Activated CD8-positive, alpha-beta T cell treated with anti-CD3 and anti-CD28 coated beads for 36 hours (primary cell): Measurements from ENCODE around the gene GGT1. TPM values are rescaled to one million over a fixed set of nuclear protein-coding genes. Genes with fewer than 3 reads are reported as not detected.
"Not testable (repeated sequence)": the region's sequence is repeated elsewhere in the genome, so short reads cannot be mapped to it uniquely, and the experiment has no call there.

Source experiments
- ATAC-seq: fragments of 200-7000 bp; cut with Tn5 transposase; one replicate; pipeline ENCODE4 v1.10.0; 2021; ENCODE audit warnings: mild to moderate bottlenecking, moderate library complexity
- CTCF ChIA-PET: fragments of 350-600 bp; sonication (Branson Sonifier 250); formaldehyde crosslinking; loops from one replicate; lab custom pipeline; 2021; ENCODE audit warnings: antibody characterized with exemption; lab: Charles Lee
- POLR2A ChIA-PET: fragments of 350-600 bp; sonication (Branson Sonifier 250); formaldehyde crosslinking; loops from one replicate; lab custom pipeline; 2021; ENCODE audit warnings: antibody characterized with exemption; lab: Charles Lee
- DNase-seq: peaks from one replicate; pipeline ENCODE4 v3.0.0-alpha.2; 2020
- H3K27ac Mint-ChIP-seq: one replicate; pipeline ENCODE4 v1.8.0; 2021; ENCODE audit warnings: mild to moderate bottlenecking, mixed read lengths
- H3K27me3 Mint-ChIP-seq: one replicate; pipeline ENCODE4 v1.8.0; 2021; ENCODE audit warnings: mixed read lengths
- H3K36me3 Mint-ChIP-seq: one replicate; pipeline ENCODE4 v1.8.0; 2021; ENCODE audit warnings: low read depth, mixed read lengths
- H3K4me1 Mint-ChIP-seq: one replicate; pipeline ENCODE4 v1.8.0; 2021; ENCODE audit warnings: low read depth, mixed read lengths
- H3K4me3 Mint-ChIP-seq: one replicate; pipeline ENCODE4 v1.8.0; 2021; ENCODE audit warnings: mild to moderate bottlenecking, moderate library complexity, mixed read lengths
- H3K9me3 Mint-ChIP-seq: one replicate; pipeline ENCODE4 v1.8.0; 2021; ENCODE audit warnings: mixed read lengths
- CTCF ChIP-seq: fragments of 200-600 bp; IDR thresholded peaks from one replicate; pipeline ENCODE4 v1.8.0; 2022; ENCODE audit warnings: antibody characterized with exemption, mild to moderate bottlenecking
- intact Hi-C: fragments of 100-400 bp; cut with micrococcal nuclease; formaldehyde crosslinking; loops from one replicate; pipeline ENCODE4 v1.10.0; 2022
- total RNA-seq, 2 experiments: library from RNA; stranded (reverse); gene quantifications; one replicate each; pipeline ENCODE4 v1.2.3, GENCODE V29; 2021

The GGT1 gene
- total RNA-seq, 2 experiments from 2014 or later, result 15.6 to 17.8 TPM

DNA sequence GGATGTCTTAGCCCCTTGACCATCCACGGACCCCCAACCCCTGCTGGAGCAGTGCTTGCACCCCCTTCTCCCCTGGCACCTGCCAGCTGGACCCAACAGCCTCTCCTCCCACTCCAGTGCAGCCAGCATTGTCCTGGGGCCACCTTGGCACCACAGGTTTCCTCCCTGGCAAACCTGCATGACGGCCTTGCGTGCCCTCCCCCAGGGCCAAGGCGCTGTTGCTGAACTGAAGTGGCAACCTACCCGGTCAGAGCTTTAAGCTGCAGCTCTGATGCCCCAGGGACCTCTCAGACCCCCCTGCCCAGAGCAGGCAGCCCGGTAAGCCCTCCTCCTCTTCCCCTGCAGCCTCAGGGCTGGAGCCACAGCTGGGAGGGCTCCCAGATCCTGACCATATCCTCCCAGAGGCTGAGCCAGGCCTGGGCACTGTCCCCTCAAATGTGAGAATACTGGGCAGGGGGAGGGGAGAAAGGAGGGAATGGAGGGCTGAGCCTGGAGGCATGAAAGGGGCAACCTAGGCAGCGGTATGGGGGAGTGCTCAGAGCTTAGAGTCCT is 8.3 kb upstream of the GGT1 start:
- ChIA-PET CTCF (no interaction called here), POLR2A (interaction anchor here (0.7 kb wide), 1 partner anchor 582 kb away, joined by 3 read pairs; no protein-coding TSS in a partner anchor)
- H3K4me3 Mint-ChIP-seq, result no peak overlapping the region
- peaks cover 5% of the 10 kb centered on the region for H3K27me3 Mint-ChIP-seq
- no peak overlapping the region for H3K27ac Mint-ChIP-seq
- no peak for TF ChIP-seq CTCF
- intact Hi-C loops, result no loop called here
- no peak for ATAC-seq
- DNase-seq, result no peak
- H3K36me3 Mint-ChIP-seq, result no peaks in the 10 kb centered on the region
- no peaks in the 10 kb centered on the region for H3K9me3 Mint-ChIP-seq
- peaks cover 5% of the 10 kb centered on the region for H3K4me1 Mint-ChIP-seq

GRCh38 chr22:24595228-24595627 is 7.8 kb upstream of the GGT1 start:
- H3K4me3 Mint-ChIP-seq, result no peak overlapping the region
- intact Hi-C loops, result no loop called here
- ATAC-seq, result no peak
- CTCF ChIA-PET, result no interaction called here
- no peak for TF ChIP-seq CTCF
- peaks cover 5% of the 10 kb centered on the region for H3K4me1 Mint-ChIP-seq
- POLR2A ChIA-PET, result no interaction called here
- no peaks in the 10 kb centered on the region for H3K9me3 Mint-ChIP-seq
- peaks cover 5% of the 10 kb centered on the region for H3K27me3 Mint-ChIP-seq
- H3K27ac Mint-ChIP-seq, result no peak overlapping the region
- no peak for DNase-seq
- no peaks in the 10 kb centered on the region for H3K36me3 Mint-ChIP-seq

DNA sequence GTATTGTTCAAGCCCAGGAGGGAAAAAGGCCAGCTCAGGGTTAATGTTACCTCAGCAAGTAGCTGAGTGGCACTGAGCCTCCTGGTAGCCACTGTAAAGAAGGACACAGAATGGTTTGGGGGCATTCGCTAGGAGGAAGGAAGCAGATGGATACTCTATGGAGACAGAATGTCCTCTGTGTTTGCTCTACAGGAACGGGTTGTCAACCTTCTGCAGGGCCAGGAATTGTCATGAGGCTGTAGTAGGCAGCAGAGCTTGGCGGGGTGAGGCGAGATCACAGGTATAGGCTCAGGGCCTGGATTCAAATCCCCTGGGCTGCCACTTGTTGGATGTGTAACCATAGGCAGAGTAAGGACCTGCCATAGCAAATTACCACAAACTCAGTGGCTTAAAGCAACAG is 7.1 kb upstream of the GGT1 start:
- H3K4me1 Mint-ChIP-seq, result peaks cover 5% of the 10 kb centered on the region
- H3K4me3 Mint-ChIP-seq, result no peak overlapping the region
- ChIA-PET CTCF (no interaction called here), POLR2A (no interaction called here)
- no peaks in the 10 kb centered on the region for H3K9me3 Mint-ChIP-seq
- no peak for ATAC-seq
- H3K27ac Mint-ChIP-seq, result no peak overlapping the region
- peaks cover 5% of the 10 kb centered on the region for H3K27me3 Mint-ChIP-seq
- intact Hi-C loops, result no loop called here
- DNase-seq, result no peak
- H3K36me3 Mint-ChIP-seq, result no peaks in the 10 kb centered on the region
- TF ChIP-seq CTCF, result no peak

DNA sequence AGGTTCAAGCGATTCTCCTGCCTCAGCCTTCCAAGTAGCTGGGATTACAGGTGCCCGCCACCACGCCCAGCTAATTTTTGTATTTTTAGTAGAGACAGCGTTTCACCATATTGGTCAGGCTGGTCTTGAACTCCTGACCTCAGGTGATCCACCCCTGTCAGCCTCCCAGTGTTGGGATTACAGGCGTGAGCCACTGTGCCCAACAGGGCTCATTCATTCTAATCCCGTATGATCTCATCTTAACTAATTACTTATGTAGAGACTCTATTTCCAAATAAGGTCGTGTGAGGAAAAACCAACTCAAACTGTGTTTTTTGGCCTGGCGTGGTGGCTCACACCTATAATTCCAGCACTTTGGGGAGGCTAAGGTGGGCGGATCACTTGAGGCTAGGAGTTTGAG is 5.9 kb upstream of the GGT1 start:
- H3K9me3 Mint-ChIP-seq, intact Hi-C loops, H3K27ac Mint-ChIP-seq, ATAC-seq, POLR2A ChIA-PET, H3K27me3 Mint-ChIP-seq, CTCF ChIA-PET, H3K4me3 Mint-ChIP-seq, DNase-seq, H3K36me3 Mint-ChIP-seq, H3K4me1 Mint-ChIP-seq: not testable (repeated sequence)

DNA sequence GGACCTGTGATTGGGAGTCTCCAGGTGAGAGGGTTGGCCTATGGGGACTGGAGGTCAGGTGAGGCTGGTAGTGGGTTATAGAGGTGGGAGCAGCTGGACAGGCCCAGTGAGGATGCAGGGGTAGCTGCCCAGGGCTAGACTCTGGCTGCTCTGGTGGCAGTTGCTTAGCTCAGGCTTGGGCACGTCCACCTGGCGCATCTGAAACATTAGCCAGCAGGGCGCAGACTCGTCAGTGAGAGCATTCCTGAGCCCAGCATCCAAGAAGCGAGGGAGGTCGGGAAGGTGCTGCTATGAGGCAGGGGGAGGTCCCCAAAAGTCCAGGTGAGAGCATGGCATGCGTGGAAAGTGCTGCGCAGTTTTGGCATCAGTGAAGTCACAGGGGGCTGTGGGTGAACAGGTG is 3.5 kb upstream of the GGT1 start:
- DNase-seq, result no peak
- intact Hi-C loops, result no loop called here
- peaks cover 19% of the 10 kb centered on the region for H3K4me1 Mint-ChIP-seq
- POLR2A ChIA-PET, result no interaction called here
- ATAC-seq, result no peak
- CTCF ChIA-PET, result no interaction called here
- no peak overlapping the region for H3K27ac Mint-ChIP-seq
- H3K9me3 Mint-ChIP-seq, result no peaks in the 10 kb centered on the region
- no peaks in the 10 kb centered on the region for H3K27me3 Mint-ChIP-seq
- no peak for TF ChIP-seq CTCF
- no peaks in the 10 kb centered on the region for H3K36me3 Mint-ChIP-seq
- H3K4me3 Mint-ChIP-seq, result no peak overlapping the region

- intact Hi-C loops, H3K9me3 Mint-ChIP-seq, ATAC-seq, CTCF ChIA-PET, H3K36me3 Mint-ChIP-seq, POLR2A ChIA-PET, H3K27ac Mint-ChIP-seq, H3K27me3 Mint-ChIP-seq, DNase-seq, H3K4me3 Mint-ChIP-seq: not testable (repeated sequence)
- H3K4me1 Mint-ChIP-seq, result peaks cover 19% of the 10 kb centered on the region
Observed at GRCh38 chr22:24599958-24600715, 2.9 kb upstream of the GGT1 start.
